Measurements from ENCODE around the gene ABHD12B. TPM values are rescaled to one million over a fixed set of nuclear protein-coding genes. Genes with fewer than 3 reads are reported as not detected.

The ABHD12B gene
- total and polyA plus RNA-seq, 2 donors (not counting 3 experiments of a cell fraction or from before 2014, with no cell fraction given): not detected

- no peak overlapping the region for H3K4me3 ChIP-seq (replicated peaks in 1 of 3; ENCODE audit: insufficient read depth in 1 of 3, low read depth in 1 of 3, low read length in 3 of 3)
- intact Hi-C loops (cut with micrococcal nuclease): loop anchor here (10.0 kb wide), 1 partner anchor 520 kb away; the partner anchor contains the start of genes DMAC2L and L2HGDH
- ChIA-PET CTCF (interaction anchor here (0.5 kb wide), 1 partner anchor 26 kb away, joined by 3 read pairs; no protein-coding TSS in a partner anchor), POLR2A (no interaction called here)
- H3K4me1 ChIP-seq (ENCODE audit: control insufficient read depth, extremely low read depth, insufficient read depth, low read length): peaks cover 9% of the 10 kb centered on the region
- no peaks in the 10 kb centered on the region for H3K9me1 ChIP-seq (replicated peaks; ENCODE audit: control insufficient read depth, extremely low read depth, insufficient read depth, low read length)
- no peaks in the 10 kb centered on the region for H4K20me1 ChIP-seq (replicated peaks; ENCODE audit: control insufficient read depth, extremely low read depth, insufficient read depth, low read length)
- peak; percentile 15 for FAIRE-seq
- no peaks in the 10 kb centered on the region for H3K9me3 ChIP-seq (replicated peaks; ENCODE audit: control insufficient read depth, insufficient read depth, low read length)
- no peak overlapping the region for H3K27ac ChIP-seq (ENCODE audit: insufficient read depth, low read depth, low read length)
- DNase-seq (ENCODE audit: low read depth, low spot score): no peak
- H3K79me2 ChIP-seq (ENCODE audit: control insufficient read depth, insufficient read depth, low read length): peaks cover 3% of the 10 kb centered on the region
- no TSS peak for BruUV-seq (replicated peaks)
- dilution Hi-C loops (cut with MboI; ENCODE audit: extremely low pct_ligation_motif_present, low sequenced_read_pairs): no loop called here
- no peak overlapping the region for H3K4me2 ChIP-seq (ENCODE audit: insufficient read depth, low read length)
- H2AFZ ChIP-seq (ENCODE audit: low read depth, low read length): no peak overlapping the region
- H3K36me3 ChIP-seq (ENCODE audit: control insufficient read depth in 2 of 2, extremely low read depth in 1 of 2, insufficient read depth in 2 of 2, low read length in 2 of 2): no peaks in the 10 kb centered on the region
- TF ChIP-seq EZH2 (IDR thresholded peaks at IDR 0.05; ENCODE audit: borderline replicate concordance, low read depth, low read length, severe bottlenecking) (no peak), POLR2AphosphoS5 (IDR thresholded peaks at IDR 0.05; ENCODE audit: insufficient read depth, low read depth, low read length) (no peak), JUN (IDR thresholded peaks at IDR 0.05; ENCODE audit: borderline replicate concordance, insufficient read depth, insufficient read length, low read depth) (no peak), POLR2A (IDR thresholded peaks at IDR 0.05; ENCODE audit: low read depth, low read length) (no peak), MAX (IDR thresholded peaks at IDR 0.05; ENCODE audit: insufficient read depth, insufficient read length) (no peak), GATA2 (IDR thresholded peaks at IDR 0.05; ENCODE audit: insufficient read depth, insufficient read length, low read depth, low read length) (no peak), MYC (IDR thresholded peaks at IDR 0.05; ENCODE audit: low read depth, low read length) (no peak), FOS (IDR thresholded peaks at IDR 0.05; ENCODE audit: borderline replicate concordance, insufficient read depth, low read length) (no peak), CTCF (IDR thresholded peaks at IDR 0.05; ENCODE audit: extremely low read depth in 1 of 2, insufficient read depth in 1 of 2, low read depth in 1 of 2, low read length in 2 of 2) (no peak)
- H3K9ac ChIP-seq (replicated peaks; ENCODE audit: extremely low read depth, insufficient read depth, low read length): no peak overlapping the region
- H3K27me3 ChIP-seq (ENCODE audit: control insufficient read depth in 2 of 2, insufficient read depth in 2 of 2, low read length in 2 of 2): peaks cover 0 to 3% of the 10 kb centered on the region in 2 experiments
Observed at GRCh38 chr14:50834802-50835276, 37.0 kb upstream of the ABHD12B start.
